Sigmoid colon (tissue), 4 donors: Measurements from ENCODE around the gene EZR.

Source experiments
- CTCF ChIP-seq, 4 experiments: fragments of 450-650 bp in 3 of 4; fragments of 200-600 bp in 1 of 4; IDR thresholded peaks; one replicate each; pipeline ENCODE4 v1.5.1; 2016 to 2019; ENCODE audit warnings: antibody characterized with exemption in 4 of 4, mild to moderate bottlenecking in 3 of 4, moderate library complexity in 2 of 4
- EP300 ChIP-seq, 4 donors: sonication (generic); formaldehyde crosslinking; IDR thresholded peaks; one replicate each; pipeline ENCODE4 v1.6.1; 2017; ENCODE audit warnings: antibody characterized with exemption in 4 of 4
- POLR2A ChIP-seq, 2 donors: fragments of 450-650 bp; IDR thresholded peaks; one replicate each; pipeline ENCODE4 v1.6.1; 2016; ENCODE audit warnings: antibody characterized with exemption in 2 of 2, mild to moderate bottlenecking in 2 of 2, moderate library complexity in 2 of 2
- POLR2AphosphoS5 ChIP-seq, 4 donors: sonication (generic); formaldehyde crosslinking; IDR thresholded peaks; one replicate each; pipeline ENCODE4 v1.6.1; 2017; ENCODE audit warnings: antibody characterized with exemption in 4 of 4

GRCh38 chr6:158852312-158853071 lies 33.3 kb upstream of the EZR start:
- TF ChIP-seq CTCF (IDR thresholded peaks at IDR 0.05) (no peak), POLR2AphosphoS5 (IDR thresholded peaks at IDR 0.05) (no peak), POLR2A (IDR thresholded peaks at IDR 0.05) (no peak), EP300 (IDR thresholded peaks at IDR 0.05) (no peak)
